ENCODE data around the gene CA5A. TPM values are rescaled to one million over a fixed set of nuclear protein-coding genes. Genes with fewer than 3 reads are reported as not detected.

CA5A gene
- total RNA-seq, 1 experiment from 2014 or later = 1.7 TPM

GRCh38 chr16:87974178-87974577, 37.8 kb upstream of the CA5A start:
- Mint-ChIP-seq H3K4me1 (ENCODE audit: low read depth, unreplicated experiment) (no peaks in the 10 kb centered on the region), H3K4me3 (ENCODE audit: unreplicated experiment) (no peak overlapping the region), H3K27me3 (ENCODE audit: insufficient read depth, unreplicated experiment) (no peaks in the 10 kb centered on the region), H3K36me3 (ENCODE audit: insufficient read depth, unreplicated experiment) (peaks cover 34% of the 10 kb centered on the region), H3K9me3 (ENCODE audit: unreplicated experiment) (peaks cover 29% of the 10 kb centered on the region), H3K27ac (ENCODE audit: unreplicated experiment) (no peak overlapping the region)
- TF ChIP-seq CTCF (IDR thresholded peaks at IDR 0.05; ENCODE audit: insufficient read depth in 1 of 2, low read depth in 1 of 2, low read length in 1 of 2, severe bottlenecking in 1 of 2, unreplicated experiment in 1 of 2) = no peak
- DNase-seq = no peak
- ChIA-PET CTCF (no interaction called here), POLR2A (no interaction called here)
- H3K36me3 ChIP-seq (ENCODE audit: control insufficient read depth, insufficient read depth, low read length) = 0 out of 2 replicates have a peak, but pooled peaks cover 1% of the 10 kb centered on the region
- H3K4me1 ChIP-seq = no peaks in the 10 kb centered on the region
- intact Hi-C loops (cut with micrococcal nuclease; ENCODE audit: unreplicated experiment) = no loop called here
- H3K27me3 ChIP-seq (replicated peaks; ENCODE audit: control insufficient read depth, insufficient read depth, low read length) = no peaks in the 10 kb centered on the region
- peaks cover 17% of the 10 kb centered on the region for H3K9me3 ChIP-seq
- BruUV-seq (replicated peaks) = no TSS peak
- H3K4me3 ChIP-seq (ENCODE audit: low read depth, low read length) = no peak overlapping the region

DNA sequence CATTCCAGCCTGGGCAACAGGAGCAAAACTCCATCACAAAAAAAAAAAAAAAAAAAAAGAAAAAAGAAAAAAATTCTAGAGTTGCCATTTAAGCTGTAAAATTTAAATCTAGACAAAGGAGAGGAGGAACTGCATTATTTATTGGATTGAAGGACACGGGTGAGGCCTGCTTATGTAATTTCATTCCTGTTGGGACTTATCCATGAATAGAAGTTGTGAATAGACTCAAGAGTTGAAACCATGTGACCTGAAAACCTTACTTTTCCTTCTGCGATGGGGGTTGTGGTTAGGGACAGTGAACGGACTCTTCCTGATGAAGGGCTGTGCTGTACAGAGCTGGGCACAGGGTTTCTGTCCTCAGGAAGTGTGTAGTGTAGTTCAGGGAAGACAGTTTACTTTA, 37.4 kb upstream of the CA5A start:
- BruUV-seq (replicated peaks) = no TSS peak
- Histone ChIP-seq H3K4me1 (no peaks in the 10 kb centered on the region), H3K27me3 (replicated peaks; ENCODE audit: control insufficient read depth, insufficient read depth, low read length) (no peaks in the 10 kb centered on the region), H3K9me3 (peaks cover 17% of the 10 kb centered on the region), H3K4me3 (ENCODE audit: low read depth, low read length) (no peak overlapping the region), H3K36me3 (ENCODE audit: control insufficient read depth, insufficient read depth, low read length) (0 out of 2 replicates have a peak, but pooled peaks cover 1% of the 10 kb centered on the region)
- peaks cover 34% of the 10 kb centered on the region for H3K36me3 Mint-ChIP-seq (ENCODE audit: insufficient read depth, unreplicated experiment)
- peaks cover 29% of the 10 kb centered on the region for H3K9me3 Mint-ChIP-seq (ENCODE audit: unreplicated experiment)
- ChIA-PET POLR2A (no interaction called here), CTCF (no interaction called here)
- no peak overlapping the region for H3K4me3 Mint-ChIP-seq (ENCODE audit: unreplicated experiment)
- intact Hi-C loops (cut with micrococcal nuclease; ENCODE audit: unreplicated experiment) = no loop called here
- TF ChIP-seq CTCF (IDR thresholded peaks at IDR 0.05; ENCODE audit: insufficient read depth in 1 of 2, low read depth in 1 of 2, low read length in 1 of 2, severe bottlenecking in 1 of 2, unreplicated experiment in 1 of 2) = no peak
- no peaks in the 10 kb centered on the region for H3K4me1 Mint-ChIP-seq (ENCODE audit: low read depth, unreplicated experiment)
- H3K27ac Mint-ChIP-seq (ENCODE audit: unreplicated experiment) = no peak overlapping the region
- DNase-seq = no peak
- H3K27me3 Mint-ChIP-seq (ENCODE audit: insufficient read depth, unreplicated experiment) = no peaks in the 10 kb centered on the region

- H3K4me3 Mint-ChIP-seq (ENCODE audit: unreplicated experiment) = no peak overlapping the region
- ChIA-PET CTCF (no interaction called here), POLR2A (no interaction called here)
- Histone ChIP-seq H3K4me3 (ENCODE audit: low read depth, low read length) (no peak overlapping the region), H3K4me1 (no peaks in the 10 kb centered on the region), H3K36me3 (ENCODE audit: control insufficient read depth, insufficient read depth, low read length) (0 out of 2 replicates have a peak, but pooled peaks cover 1% of the 10 kb centered on the region), H3K27me3 (replicated peaks; ENCODE audit: control insufficient read depth, insufficient read depth, low read length) (no peaks in the 10 kb centered on the region), H3K9me3 (peaks cover 17% of the 10 kb centered on the region)
- H3K9me3 Mint-ChIP-seq (ENCODE audit: unreplicated experiment) = peaks cover 29% of the 10 kb centered on the region
- DNase-seq = no peak
- intact Hi-C loops (cut with micrococcal nuclease; ENCODE audit: unreplicated experiment) = no loop called here
- H3K36me3 Mint-ChIP-seq (ENCODE audit: insufficient read depth, unreplicated experiment) = peaks cover 34% of the 10 kb centered on the region
- no peak overlapping the region for H3K27ac Mint-ChIP-seq (ENCODE audit: unreplicated experiment)
- no peak for TF ChIP-seq CTCF (IDR thresholded peaks at IDR 0.05; ENCODE audit: insufficient read depth in 1 of 2, low read depth in 1 of 2, low read length in 1 of 2, severe bottlenecking in 1 of 2, unreplicated experiment in 1 of 2)
- H3K4me1 Mint-ChIP-seq (ENCODE audit: low read depth, unreplicated experiment) = no peaks in the 10 kb centered on the region
- no TSS peak for BruUV-seq (replicated peaks)
- H3K27me3 Mint-ChIP-seq (ENCODE audit: insufficient read depth, unreplicated experiment) = no peaks in the 10 kb centered on the region
Measured at GRCh38 chr16:87971933-87972332, 35.6 kb upstream of the CA5A start.
